Measurements from ENCODE around the gene HSPG2.
A peak's percentile ranks its signal among the peaks of the same experiment; 100 is the strongest.
"Not testable (repeated sequence)": the region's sequence is repeated elsewhere in the genome, so short reads cannot be mapped to it uniquely, and the experiment has no call there.

Gene HSPG2

GRCh38 chr1:21924503-21925005 lies 12.6 kb downstream of the HSPG2 start:
- no peak overlapping the region for H3K18ac ChIP-seq (ENCODE audit: low read length)
- no peak overlapping the region for H2AK5ac ChIP-seq (ENCODE audit: low read length)
- no peak overlapping the region for H3K4ac ChIP-seq (ENCODE audit: low read depth, low read length)
- no peak overlapping the region for H3K4me3 ChIP-seq (ENCODE audit: low read length)
- no peak overlapping the region for H2BK5ac ChIP-seq (ENCODE audit: low read length)
- H3K9ac ChIP-seq (ENCODE audit: low read length), result no peak overlapping the region
- H3K56ac ChIP-seq (ENCODE audit: low read length), result no peak overlapping the region
- H2BK15ac ChIP-seq (replicated peaks; ENCODE audit: low read depth), result no peak overlapping the region
- H3K27me3 ChIP-seq (ENCODE audit: insufficient read depth, low read length, poor library complexity), result no peaks in the 10 kb centered on the region
- H4K8ac ChIP-seq (ENCODE audit: low read depth, low read length), result no peak overlapping the region
- no peak overlapping the region for H4K5ac ChIP-seq (ENCODE audit: low read length)
- H3K79me2 ChIP-seq (ENCODE audit: control insufficient read depth, insufficient read depth, low read length), result peaks cover 14% of the 10 kb centered on the region
- H3K79me1 ChIP-seq (ENCODE audit: low read length), result peaks cover 15% of the 10 kb centered on the region
- H2BK120ac ChIP-seq (ENCODE audit: low read depth, low read length), result no peak overlapping the region
- no peak overlapping the region for H3K27ac ChIP-seq (ENCODE audit: low read depth, low read length)
- no peaks in the 10 kb centered on the region for H3K36me3 ChIP-seq (ENCODE audit: control insufficient read depth, insufficient read depth, low read length)
- peaks cover 34% of the 10 kb centered on the region for H3K4me1 ChIP-seq (ENCODE audit: control insufficient read depth, low read depth, low read length)
- H3K4me2 ChIP-seq (ENCODE audit: low read length), result no peak overlapping the region
- no CpG with 5 or more reads among the region's 5 CpGs for WGBS (ENCODE audit: extremely low coverage, insufficient coverage, low lambda C conversion rate)
- no peak overlapping the region for H3K23ac ChIP-seq (ENCODE audit: low read length)
- DNase-seq, result no peak

GRCh38 chr1:21922090-21923013 lies 14.8 kb downstream of the HSPG2 start:
- peak overlapping the region; percentile 19 for H3K4me2 ChIP-seq (ENCODE audit: low read length)
- peak overlapping the region; percentile 95 for H2AK5ac ChIP-seq (ENCODE audit: low read length)
- H3K36me3 ChIP-seq (ENCODE audit: control insufficient read depth, insufficient read depth, low read length), result no peaks in the 10 kb centered on the region
- no peak overlapping the region for H3K23ac ChIP-seq (ENCODE audit: low read length)
- H2BK15ac ChIP-seq (replicated peaks; ENCODE audit: low read depth), result no peak overlapping the region
- no peak overlapping the region for H3K4me3 ChIP-seq (ENCODE audit: low read length)
- H3K9ac ChIP-seq (ENCODE audit: low read length), result peak overlapping the region; percentile 37
- peaks cover 11% of the 10 kb centered on the region for H3K79me2 ChIP-seq (ENCODE audit: control insufficient read depth, insufficient read depth, low read length)
- peak overlapping the region; percentile 33 for H3K18ac ChIP-seq (ENCODE audit: low read length)
- peak overlapping the region; percentile 53 for H3K27ac ChIP-seq (ENCODE audit: low read depth, low read length)
- peaks cover 14% of the 10 kb centered on the region for H3K79me1 ChIP-seq (ENCODE audit: low read length)
- peaks cover 33% of the 10 kb centered on the region for H3K4me1 ChIP-seq (ENCODE audit: control insufficient read depth, low read depth, low read length)
- H3K4ac ChIP-seq (ENCODE audit: low read depth, low read length), result peak overlapping the region; percentile 46
- peak; percentile 98 for DNase-seq
- no peak overlapping the region for H4K5ac ChIP-seq (ENCODE audit: low read length)
- no peak overlapping the region for H4K8ac ChIP-seq (ENCODE audit: low read depth, low read length)
- H2BK120ac ChIP-seq (ENCODE audit: low read depth, low read length), result no peak overlapping the region
- peak overlapping the region; percentile 76 for H3K56ac ChIP-seq (ENCODE audit: low read length)
- H2BK5ac ChIP-seq (ENCODE audit: low read length), result peak overlapping the region; percentile 84
- no peaks in the 10 kb centered on the region for H3K27me3 ChIP-seq (ENCODE audit: insufficient read depth, low read length, poor library complexity)
- no CpG with 5 or more reads among the region's 15 CpGs for WGBS (ENCODE audit: extremely low coverage, insufficient coverage, low lambda C conversion rate)

GRCh38 chr1:21921100-21921875 lies 15.8 kb downstream of the HSPG2 start:
- Histone ChIP-seq H3K27me3 (ENCODE audit: insufficient read depth, low read length, poor library complexity) (no peaks in the 10 kb centered on the region), H3K79me2 (ENCODE audit: control insufficient read depth, insufficient read depth, low read length) (peaks cover 11% of the 10 kb centered on the region), H3K9ac (ENCODE audit: low read length) (peak overlapping the region; percentile 30), H3K36me3 (ENCODE audit: control insufficient read depth, insufficient read depth, low read length) (no peaks in the 10 kb centered on the region), H3K18ac (ENCODE audit: low read length) (no peak overlapping the region), H4K8ac (ENCODE audit: low read depth, low read length) (no peak overlapping the region), H3K79me1 (ENCODE audit: low read length) (peaks cover 11% of the 10 kb centered on the region), H2BK15ac (replicated peaks; ENCODE audit: low read depth) (no peak overlapping the region), H3K4ac (ENCODE audit: low read depth, low read length) (peak overlapping the region; percentile 1), H3K27ac (ENCODE audit: low read depth, low read length) (no peak overlapping the region), H3K23ac (ENCODE audit: low read length) (no peak overlapping the region), H3K4me1 (ENCODE audit: control insufficient read depth, low read depth, low read length) (peaks cover 31% of the 10 kb centered on the region), H3K56ac (ENCODE audit: low read length) (peak overlapping the region; percentile 76), H2BK5ac (ENCODE audit: low read length) (peak overlapping the region; percentile 27), H4K5ac (ENCODE audit: low read length) (no peak overlapping the region), H3K4me3 (ENCODE audit: low read length) (no peak overlapping the region), H2AK5ac (ENCODE audit: low read length) (peak overlapping the region; percentile 9), H2BK120ac (ENCODE audit: low read depth, low read length) (no peak overlapping the region), H3K4me2 (ENCODE audit: low read length) (no peak overlapping the region)
- DNase-seq, result no peak
- no CpG with 5 or more reads among the region's 11 CpGs for WGBS (ENCODE audit: extremely low coverage, insufficient coverage, low lambda C conversion rate)

- Histone ChIP-seq H3K18ac (ENCODE audit: low read length) (no peak overlapping the region), H2BK15ac (replicated peaks; ENCODE audit: low read depth) (no peak overlapping the region), H3K23ac (ENCODE audit: low read length) (no peak overlapping the region), H3K4me2 (ENCODE audit: low read length) (no peak overlapping the region), H3K79me2 (ENCODE audit: control insufficient read depth, insufficient read depth, low read length) (peaks cover 8% of the 10 kb centered on the region), H2BK120ac (ENCODE audit: low read depth, low read length) (no peak overlapping the region), H3K36me3 (ENCODE audit: control insufficient read depth, insufficient read depth, low read length) (no peaks in the 10 kb centered on the region), H3K4me1 (ENCODE audit: control insufficient read depth, low read depth, low read length) (peaks cover 29% of the 10 kb centered on the region), H2AK5ac (ENCODE audit: low read length) (no peak overlapping the region), H3K27ac (ENCODE audit: low read depth, low read length) (no peak overlapping the region), H3K79me1 (ENCODE audit: low read length) (peaks cover 16% of the 10 kb centered on the region), H3K56ac (ENCODE audit: low read length) (no peak overlapping the region), H3K27me3 (ENCODE audit: insufficient read depth, low read length, poor library complexity) (no peaks in the 10 kb centered on the region), H3K9ac (ENCODE audit: low read length) (no peak overlapping the region), H3K4me3 (ENCODE audit: low read length) (no peak overlapping the region), H4K8ac (ENCODE audit: low read depth, low read length) (no peak overlapping the region), H2BK5ac (ENCODE audit: low read length) (no peak overlapping the region), H3K4ac (ENCODE audit: low read depth, low read length) (no peak overlapping the region), H4K5ac (ENCODE audit: low read length) (no peak overlapping the region)
- no peak for DNase-seq
- no CpG with 5 or more reads among the region's 7 CpGs for WGBS (ENCODE audit: extremely low coverage, insufficient coverage, low lambda C conversion rate)
Measured at GRCh38 chr1:21919520-21919919, 17.6 kb downstream of the HSPG2 start.

- not testable (repeated sequence) for H3K4ac ChIP-seq (ENCODE audit: low read depth, low read length); H2AK5ac ChIP-seq (ENCODE audit: low read length); H4K8ac ChIP-seq (ENCODE audit: low read depth, low read length); H3K4me3 ChIP-seq (ENCODE audit: low read length); H3K56ac ChIP-seq (ENCODE audit: low read length); H3K27ac ChIP-seq (ENCODE audit: low read depth, low read length); H4K5ac ChIP-seq (ENCODE audit: low read length); H2BK15ac ChIP-seq (replicated peaks; ENCODE audit: low read depth); H3K36me3 ChIP-seq (ENCODE audit: control insufficient read depth, insufficient read depth, low read length); H3K23ac ChIP-seq (ENCODE audit: low read length); H3K79me2 ChIP-seq (ENCODE audit: control insufficient read depth, insufficient read depth, low read length); H2BK120ac ChIP-seq (ENCODE audit: low read depth, low read length); H3K9ac ChIP-seq (ENCODE audit: low read length); H2BK5ac ChIP-seq (ENCODE audit: low read length); H3K4me2 ChIP-seq (ENCODE audit: low read length); H3K27me3 ChIP-seq (ENCODE audit: insufficient read depth, low read length, poor library complexity); H3K18ac ChIP-seq (ENCODE audit: low read length); DNase-seq
- no CpG with 5 or more reads among the region's 6 CpGs for WGBS (ENCODE audit: extremely low coverage, insufficient coverage, low lambda C conversion rate)
- peaks cover 27% of the 10 kb centered on the region for H3K4me1 ChIP-seq (ENCODE audit: control insufficient read depth, low read depth, low read length)
- peaks cover 15% of the 10 kb centered on the region for H3K79me1 ChIP-seq (ENCODE audit: low read length)
Measured at GRCh38 chr1:21917239-21917631, 19.9 kb downstream of the HSPG2 start.
